LNCAP (cell line): ENCODE results near the gene KCNC4.

Experiments used
- CTCF ChIP-seq: fragments of 450-650 bp; IDR thresholded peaks from 2 replicates; pipeline ENCODE4 v1.5.1; 2017; ENCODE audit warnings: mild to moderate bottlenecking

KCNC4 gene

GRCh38 chr1:110229348-110230001 lies 19.4 kb downstream of the KCNC4 start:
- TF ChIP-seq CTCF, result no peak

DNA sequence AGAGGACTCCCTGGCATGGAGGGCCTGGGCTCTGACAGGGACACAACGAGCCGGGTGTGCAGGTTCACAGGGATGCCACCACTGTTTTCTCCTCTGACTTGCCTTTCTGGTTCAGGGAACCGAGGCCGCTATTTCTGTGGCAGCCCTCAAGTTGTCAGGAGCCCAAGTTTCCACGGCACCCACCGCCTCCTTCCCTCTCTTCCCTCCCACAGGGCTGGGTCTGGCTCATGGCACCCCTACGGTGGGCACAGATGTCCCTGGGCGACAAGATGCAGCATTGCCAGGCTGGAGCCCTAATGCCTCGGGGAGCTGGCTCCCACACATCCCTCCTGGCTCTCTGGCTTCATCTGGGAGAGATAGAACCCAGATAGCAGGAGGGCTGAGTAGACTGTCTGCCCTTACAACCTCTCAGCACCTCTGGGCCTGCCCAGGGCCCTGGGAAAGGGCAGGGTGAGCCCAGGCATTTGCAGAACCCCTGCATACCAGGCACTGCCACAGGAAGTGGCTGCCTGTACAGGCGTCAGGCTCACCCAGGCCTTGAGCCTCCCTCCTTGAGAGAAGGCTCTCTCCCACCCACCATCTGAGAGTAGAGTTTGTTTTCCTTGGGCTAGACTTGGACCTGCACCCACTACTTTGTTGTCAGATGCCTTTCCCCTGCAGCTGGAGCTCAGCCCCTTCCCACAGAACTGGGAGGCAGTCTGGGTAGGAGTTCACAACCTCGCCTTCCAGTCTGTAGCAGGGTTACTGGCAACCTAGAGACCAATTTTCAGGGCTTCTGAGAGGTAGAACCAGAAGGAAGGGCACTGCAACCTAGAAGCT lies 20.5 kb downstream of the KCNC4 start:
- no peak for TF ChIP-seq CTCF

DNA sequence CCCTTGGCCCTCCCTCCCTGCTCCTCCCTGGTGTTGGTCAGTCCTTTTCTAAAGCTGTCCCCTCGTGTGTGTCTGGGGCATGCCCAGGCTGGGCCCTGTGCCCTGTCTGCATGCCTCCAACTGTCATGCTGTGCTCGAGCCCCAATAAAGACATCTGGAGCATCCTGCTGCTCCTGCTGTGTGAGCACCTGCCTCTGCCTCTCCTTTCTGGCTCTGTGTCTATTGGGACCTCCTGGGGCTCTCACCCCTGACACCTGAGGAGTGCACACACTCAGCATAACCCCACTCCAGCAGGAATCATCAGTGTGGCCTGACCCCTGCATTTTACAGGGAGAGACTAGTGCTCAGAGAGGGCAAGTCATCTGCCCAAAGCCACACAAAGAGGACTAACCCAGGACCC lies 23.7 kb downstream of the KCNC4 start:
- TF ChIP-seq CTCF, result no peak

- no peak for TF ChIP-seq CTCF
These were observed 24.6 kb downstream of the KCNC4 start for GRCh38 chr1:110234691-110235090.

DNA sequence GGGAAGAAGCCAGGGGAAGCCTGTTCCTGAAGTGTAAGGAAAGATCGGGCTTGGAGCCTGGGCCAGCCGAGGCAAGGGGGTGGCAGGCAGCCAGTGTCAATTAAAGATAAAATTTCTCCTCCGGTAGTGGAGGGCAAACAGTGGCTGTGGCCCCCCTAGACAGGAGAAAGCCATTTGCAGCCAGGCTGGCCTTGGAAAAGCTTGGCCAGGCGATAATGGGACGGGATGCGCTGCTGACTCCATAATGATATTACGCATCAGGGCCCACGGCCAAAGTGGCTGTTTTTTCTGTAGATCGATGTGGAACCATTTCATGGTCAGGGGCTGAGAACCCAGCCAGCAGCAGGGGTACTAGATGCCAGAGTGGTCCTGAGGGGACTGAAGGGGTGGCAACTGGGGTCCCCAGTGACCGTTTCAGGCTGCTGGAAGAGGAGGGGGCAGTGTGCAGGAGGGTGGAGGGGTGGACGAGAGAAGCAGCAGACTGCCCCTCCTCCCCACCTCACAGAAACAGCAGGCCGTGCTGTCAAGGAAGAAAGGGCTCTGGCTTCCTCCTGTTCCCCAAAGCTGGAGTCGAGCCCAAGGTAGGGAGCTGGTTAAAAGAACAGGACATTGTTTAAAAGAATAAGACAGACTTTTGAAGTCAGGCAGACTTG lies 25.2 kb downstream of the KCNC4 start:
- no peak for TF ChIP-seq CTCF

DNA sequence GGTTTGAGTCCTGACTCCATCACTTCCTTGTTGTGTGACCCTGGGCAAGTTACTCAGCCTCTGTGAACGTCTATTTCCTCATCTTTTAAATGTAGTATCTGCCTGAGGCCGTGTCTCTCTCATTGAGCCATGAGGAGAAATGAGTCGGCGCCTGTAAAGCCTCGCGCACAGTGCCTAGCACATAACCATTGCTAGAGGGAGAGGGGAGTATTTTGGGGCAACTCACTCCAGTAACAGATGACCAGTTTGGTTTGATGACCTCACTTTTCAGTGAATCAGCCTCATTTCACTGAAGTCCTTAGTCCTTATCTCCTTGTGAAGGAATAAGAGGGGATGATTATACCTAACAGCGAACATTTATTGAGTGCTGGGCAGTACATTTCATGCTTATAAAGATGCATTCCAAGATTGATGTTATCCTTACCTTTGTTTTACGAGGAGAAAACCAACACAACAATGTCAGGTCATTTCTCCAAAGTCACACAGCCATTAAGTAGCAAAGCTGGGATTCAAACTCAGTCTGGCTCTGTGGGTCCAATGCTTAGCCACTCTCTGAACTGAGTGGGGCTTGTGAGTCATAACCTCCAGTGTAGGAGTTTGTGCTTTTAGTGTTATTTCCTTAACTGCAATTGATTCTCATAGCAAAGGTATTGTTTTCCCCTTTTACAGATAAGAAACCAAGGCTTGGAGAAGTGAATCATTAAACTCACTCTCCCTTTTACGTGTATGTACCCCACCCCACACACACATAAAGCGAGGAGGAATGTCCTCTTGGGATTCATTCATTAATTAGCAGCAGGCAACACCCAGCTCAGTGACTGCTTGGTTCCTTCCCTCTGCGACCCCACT lies 25.9 kb downstream of the KCNC4 start:
- TF ChIP-seq CTCF, result no peak
